GM19397 (cell line): ENCODE measurements around the gene ADAM12.
"Not testable (repeated sequence)": the region's sequence is repeated elsewhere in the genome, so short reads cannot be mapped to it uniquely, and the experiment has no call there.

Source experiments
- ATAC-seq: cut with Tn5 transposase; IDR thresholded peaks from one replicate; pipeline ENCODE4 v1.9.1; 2021; ENCODE audit warnings: mild to moderate bottlenecking, moderate library complexity; ENCODE audit not compliant: unreplicated experiment

Gene ADAM12

DNA sequence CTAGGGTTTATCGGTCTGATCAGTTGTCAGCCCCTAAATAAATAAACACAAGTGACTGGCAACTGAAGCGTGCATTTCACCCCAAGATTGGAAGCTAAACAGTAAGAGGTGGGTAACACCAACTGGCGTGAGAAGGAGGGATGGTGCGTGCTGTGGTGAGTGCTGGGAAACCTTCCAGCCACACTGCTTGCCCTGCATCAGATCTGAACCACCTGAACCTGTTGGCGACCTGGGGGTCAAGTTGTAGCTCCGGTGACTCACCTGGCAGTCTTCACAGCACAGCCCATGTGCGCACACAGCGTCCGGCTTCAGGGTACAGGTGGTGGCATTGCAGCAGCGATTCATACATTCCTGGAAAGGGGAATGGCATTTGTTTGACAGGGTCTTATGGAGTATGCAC, 321.8 kb downstream of the ADAM12 start:
- ATAC-seq: no peak

- ATAC-seq: no peak
Observed at GRCh38 chr10:126065751-126066377, 322.4 kb downstream of the ADAM12 start.

DNA sequence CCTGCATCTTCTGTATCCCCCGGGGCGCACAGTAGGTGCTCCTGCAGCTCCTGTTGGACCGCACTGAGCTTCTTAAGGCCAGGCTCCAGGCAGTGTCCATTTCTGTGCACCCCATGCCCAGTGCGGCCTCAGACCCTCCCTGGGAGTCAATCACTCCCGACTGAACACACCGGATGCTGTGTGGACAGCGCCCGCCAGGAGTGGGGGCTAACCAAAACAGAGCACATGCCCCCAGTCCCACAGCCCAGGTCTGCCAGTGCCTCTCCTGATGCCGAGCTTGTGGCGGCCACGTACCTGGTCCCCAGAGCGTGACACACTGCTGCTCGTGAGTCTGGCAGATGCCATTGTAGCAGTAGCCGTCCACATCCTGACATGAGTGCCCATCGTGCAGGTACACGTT, 323.8 kb downstream of the ADAM12 start:
- no peak for ATAC-seq

DNA sequence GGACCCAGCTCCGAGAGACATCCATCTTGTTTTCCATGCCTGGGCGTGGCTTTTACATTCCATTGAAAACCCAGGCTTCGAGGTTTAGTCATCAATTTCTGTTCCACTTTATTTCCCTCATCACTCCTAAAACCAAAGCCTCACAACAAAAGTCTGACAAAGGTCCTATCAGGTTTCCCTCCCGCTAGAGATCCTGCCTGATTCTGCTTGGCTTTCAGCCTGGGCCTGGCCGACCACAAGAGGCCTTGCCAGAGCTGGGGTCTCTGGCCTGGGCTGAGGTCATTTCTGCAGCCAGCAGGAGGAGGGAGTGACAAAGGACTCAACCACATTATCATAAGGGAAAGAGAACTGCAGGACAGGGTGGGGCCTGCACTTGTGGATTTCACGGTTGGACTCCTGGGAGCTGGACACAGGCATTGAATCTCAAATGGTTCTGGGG, 324.9 kb downstream of the ADAM12 start:
- no peak for ATAC-seq

DNA sequence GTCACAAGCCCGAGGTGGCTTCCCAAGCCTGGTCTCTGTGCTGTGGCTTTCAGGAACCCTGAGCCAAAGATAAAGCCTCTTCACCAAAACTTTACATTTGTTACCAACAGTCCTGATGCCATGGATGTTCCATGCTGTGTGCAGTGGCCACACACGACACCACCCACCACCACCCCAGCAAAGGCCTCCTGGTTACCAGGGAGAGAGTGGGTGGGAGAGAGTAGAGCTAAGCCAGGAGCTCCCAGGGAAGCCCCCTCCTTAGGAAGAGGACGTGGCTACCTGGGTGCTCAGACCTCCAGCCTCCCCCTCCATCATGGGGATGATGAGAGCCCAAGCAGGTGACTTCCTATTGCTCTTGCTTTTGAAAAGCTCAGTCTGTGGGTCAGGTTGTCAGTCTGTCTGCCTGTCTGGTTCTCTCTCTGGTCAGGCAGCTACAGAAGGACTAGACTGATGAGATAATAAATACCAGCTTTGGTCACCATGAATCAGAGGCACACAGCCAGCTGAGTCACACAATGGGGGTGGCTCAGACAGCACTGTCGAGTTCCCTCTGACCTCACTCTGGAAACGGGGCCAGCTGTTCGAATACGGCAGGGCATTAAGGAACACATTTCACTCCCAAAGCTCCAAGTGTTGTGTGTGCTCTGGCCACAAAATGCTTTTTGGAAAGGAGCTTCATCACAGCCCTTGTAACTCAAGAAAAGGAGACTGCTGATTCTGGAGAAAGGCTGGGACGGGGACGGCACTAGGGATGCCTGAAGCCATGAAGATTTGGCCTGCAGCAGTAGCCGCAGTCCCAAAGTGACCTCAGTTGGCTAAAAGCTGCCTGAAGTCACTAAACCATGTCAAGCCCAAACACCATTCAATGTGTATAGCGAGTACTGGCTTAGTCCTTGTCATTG, 325.9 kb downstream of the ADAM12 start:
- no peak for ATAC-seq

DNA sequence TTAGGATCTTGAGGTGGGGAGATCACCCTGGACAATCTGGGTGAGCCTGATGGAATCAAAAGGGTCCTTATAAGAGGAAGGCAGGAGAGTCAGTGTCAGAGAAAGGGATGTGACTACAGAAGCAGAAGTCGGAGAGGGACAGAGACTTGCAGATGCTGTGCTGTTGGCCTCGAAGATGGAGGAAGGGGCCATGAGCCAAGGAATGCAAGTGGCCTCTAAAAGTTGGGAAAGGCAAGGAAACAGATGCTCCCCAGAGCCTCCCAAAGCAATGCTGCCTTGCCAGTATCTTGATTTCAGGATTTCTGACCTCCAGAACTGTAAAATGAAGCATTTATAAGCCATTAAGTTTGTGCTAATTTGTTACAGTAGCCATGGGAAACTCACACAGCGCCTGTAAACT, 326.8 kb downstream of the ADAM12 start:
- ATAC-seq: no peak

DNA sequence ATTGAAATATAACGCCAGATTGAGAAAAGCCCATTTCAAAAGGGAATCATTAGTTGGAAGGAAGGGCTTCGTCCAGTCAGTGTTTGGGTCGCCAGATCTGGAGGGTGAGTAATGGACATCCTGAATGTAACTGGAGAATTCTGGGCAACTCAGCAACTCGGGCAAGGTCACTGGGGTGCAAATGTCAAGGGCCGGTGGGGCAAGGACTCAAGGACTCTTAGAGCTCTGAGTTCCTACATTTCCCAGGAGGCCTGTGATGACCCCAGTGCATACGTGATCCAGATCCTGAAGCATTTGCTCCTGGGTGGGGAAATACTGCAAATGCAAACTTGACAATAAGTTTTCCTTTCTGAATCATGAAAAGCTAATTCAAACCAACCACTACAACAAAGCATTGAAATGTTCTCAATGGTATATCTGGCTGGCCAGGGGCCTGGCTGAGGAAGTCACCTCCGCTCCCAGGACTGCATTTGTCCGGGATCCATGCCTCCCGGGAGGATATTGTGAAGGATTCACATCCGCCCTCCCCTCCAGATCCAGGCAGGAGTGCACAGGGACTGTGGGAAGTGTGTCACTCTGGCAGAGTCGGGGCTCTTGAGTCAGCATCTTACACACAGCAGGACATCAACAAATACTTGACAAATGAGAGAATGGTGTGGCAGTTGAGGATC, 327.9 kb downstream of the ADAM12 start:
- ATAC-seq: no peak

- no peak for ATAC-seq
Observed at GRCh38 chr10:126059076-126059826, 329.0 kb downstream of the ADAM12 start.

DNA sequence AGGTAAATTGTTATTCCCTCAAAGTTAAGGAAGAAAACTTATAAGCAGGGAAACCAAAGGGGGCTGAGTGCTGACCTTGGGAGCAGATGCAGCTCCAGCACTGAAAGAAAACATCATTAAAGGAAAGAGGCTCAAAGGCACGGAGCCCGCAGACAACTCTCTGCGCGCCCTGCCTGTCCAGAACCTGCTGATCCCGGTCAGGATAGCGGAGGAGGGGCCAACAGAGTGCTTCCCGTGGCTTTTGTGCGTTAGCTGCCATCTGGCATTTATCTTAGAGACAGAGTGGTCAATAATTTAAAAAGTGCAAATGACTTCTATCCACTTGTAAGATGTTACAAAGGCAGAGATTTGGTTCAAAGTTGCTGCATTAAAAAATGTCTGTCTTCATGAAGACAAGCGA, 329.8 kb downstream of the ADAM12 start:
- no peak for ATAC-seq

DNA sequence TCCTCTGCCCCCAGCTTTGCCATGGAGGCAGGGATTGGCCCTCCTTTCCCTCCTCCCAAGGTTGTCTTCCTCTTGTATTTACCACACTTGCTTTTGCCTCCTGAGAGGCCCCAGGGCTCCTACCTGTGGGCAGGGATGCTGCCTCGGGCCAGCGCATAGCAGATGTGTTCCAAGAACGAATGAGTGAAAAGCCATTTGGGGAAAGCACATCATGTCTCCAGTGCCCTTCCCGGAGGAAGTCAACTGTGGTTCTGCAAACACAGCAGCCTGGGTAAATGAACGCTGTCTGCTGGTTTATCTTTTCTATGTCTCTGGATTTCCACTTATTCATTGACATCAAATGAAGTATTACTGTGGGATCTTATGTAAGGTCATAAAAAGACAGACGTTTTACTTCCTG, 330.2 kb downstream of the ADAM12 start:
- ATAC-seq: no peak

- ATAC-seq: no peak
Observed at GRCh38 chr10:126057494-126057893, 330.8 kb downstream of the ADAM12 start.

GRCh38 chr10:126054191-126054590, 334.1 kb downstream of the ADAM12 start:
- no peak for ATAC-seq

- no peak for ATAC-seq
Observed at GRCh38 chr10:126052171-126052570, 336.1 kb downstream of the ADAM12 start.

- no peak for ATAC-seq
Observed at GRCh38 chr10:126049759-126050700, 338.2 kb downstream of the ADAM12 start.

GRCh38 chr10:126047749-126048148, 340.5 kb downstream of the ADAM12 start:
- not testable (repeated sequence) for ATAC-seq

- no peak for ATAC-seq
Observed at GRCh38 chr10:126046831-126047230, 341.4 kb downstream of the ADAM12 start.

DNA sequence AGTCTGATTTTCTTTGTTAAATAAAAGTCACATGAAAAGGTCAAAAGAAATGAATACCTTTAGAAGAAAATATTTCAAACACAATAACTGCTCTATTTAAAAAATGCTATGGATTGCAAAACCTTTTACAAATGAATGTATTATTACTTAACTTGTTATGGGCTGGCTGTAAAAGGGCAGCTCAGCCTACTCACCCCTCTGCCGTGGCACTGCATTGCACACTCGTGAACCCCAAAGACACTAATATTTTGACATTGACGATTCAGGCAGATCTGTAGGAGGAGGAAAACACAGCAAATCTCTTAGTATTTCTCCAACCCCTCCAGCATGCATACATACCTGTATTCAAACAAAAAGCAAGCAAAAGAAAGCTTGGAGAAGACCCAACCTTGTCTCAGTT, 342.4 kb downstream of the ADAM12 start:
- no peak for ATAC-seq

DNA sequence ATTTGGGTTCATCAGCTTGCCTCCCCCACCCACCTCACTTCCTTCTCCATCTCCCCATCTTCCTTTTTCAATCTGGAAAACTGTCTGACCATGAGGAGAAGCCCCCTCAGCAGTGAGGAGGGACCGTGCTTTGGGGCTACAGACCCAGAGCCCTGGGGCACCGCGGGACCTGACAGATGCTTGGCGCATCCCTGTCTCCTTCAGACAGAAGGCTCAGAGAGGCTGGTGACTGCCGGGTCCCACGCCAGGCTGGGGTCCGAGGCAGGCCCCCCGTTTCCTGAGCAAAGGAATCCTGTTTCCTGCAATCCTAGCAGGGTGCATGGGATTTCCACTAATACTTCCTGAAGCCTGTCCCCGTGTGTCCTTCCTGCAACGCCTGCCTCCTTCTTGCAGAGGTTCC, 344.9 kb downstream of the ADAM12 start:
- ATAC-seq: no peak

DNA sequence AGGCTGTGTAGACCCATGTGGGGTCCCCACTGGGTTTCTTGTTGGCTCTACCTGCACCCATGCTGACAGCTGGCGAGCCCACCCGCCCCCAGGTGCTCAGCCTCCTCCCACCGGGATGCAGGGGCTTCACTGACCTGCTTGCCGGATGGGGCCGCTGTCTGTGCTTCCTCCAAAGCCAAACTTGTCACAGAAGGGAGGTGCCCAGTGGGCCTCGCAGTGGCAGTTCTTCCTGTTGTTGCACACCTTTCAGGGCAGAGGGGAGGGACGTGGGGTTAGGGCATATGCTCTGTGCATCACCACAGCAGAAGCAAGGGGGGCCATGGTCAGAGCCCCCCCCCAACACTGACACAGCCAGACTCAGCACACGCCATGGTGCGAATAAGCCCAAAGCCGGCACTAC, 345.4 kb downstream of the ADAM12 start:
- ATAC-seq: no peak

GRCh38 chr10:126042354-126042753, 345.9 kb downstream of the ADAM12 start:
- no peak for ATAC-seq
